GM12801 (cell line): ENCODE measurements around the gene PARN.

ENCODE experiments used
- TF ChIP-seq, protein P1 (sequence below): IDR thresholded peaks from one replicate; pipeline ENCODE4 v1.5.1; 2011; ENCODE audit warnings: control low read depth; ENCODE audit not compliant: insufficient read length; ENCODE audit errors: extremely low read depth

Gene PARN

DNA sequence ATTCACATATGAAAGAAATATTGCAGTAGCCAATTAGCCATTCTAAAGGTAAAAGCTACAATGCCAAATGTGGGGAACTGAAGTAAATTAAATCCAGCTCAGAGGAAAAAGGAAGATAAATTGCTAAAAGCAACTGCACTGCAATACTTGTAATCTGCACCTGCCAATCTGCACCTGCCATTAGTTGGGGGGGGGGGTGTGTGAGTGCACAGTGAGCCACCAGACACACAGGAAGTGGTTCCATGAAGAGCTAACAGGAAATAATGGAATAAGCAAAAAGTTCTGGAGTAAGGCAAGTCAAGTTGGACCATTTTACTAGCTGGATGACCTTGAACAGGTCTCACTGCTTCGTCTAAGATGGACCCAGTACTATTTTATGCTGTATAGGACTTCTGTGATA, 191.8 kb downstream of the PARN start:
- TF ChIP-seq, protein P1, sequence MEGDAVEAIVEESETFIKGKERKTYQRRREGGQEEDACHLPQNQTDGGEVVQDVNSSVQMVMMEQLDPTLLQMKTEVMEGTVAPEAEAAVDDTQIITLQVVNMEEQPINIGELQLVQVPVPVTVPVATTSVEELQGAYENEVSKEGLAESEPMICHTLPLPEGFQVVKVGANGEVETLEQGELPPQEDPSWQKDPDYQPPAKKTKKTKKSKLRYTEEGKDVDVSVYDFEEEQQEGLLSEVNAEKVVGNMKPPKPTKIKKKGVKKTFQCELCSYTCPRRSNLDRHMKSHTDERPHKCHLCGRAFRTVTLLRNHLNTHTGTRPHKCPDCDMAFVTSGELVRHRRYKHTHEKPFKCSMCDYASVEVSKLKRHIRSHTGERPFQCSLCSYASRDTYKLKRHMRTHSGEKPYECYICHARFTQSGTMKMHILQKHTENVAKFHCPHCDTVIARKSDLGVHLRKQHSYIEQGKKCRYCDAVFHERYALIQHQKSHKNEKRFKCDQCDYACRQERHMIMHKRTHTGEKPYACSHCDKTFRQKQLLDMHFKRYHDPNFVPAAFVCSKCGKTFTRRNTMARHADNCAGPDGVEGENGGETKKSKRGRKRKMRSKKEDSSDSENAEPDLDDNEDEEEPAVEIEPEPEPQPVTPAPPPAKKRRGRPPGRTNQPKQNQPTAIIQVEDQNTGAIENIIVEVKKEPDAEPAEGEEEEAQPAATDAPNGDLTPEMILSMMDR: no peak

GRCh38 chr16:14437426-14437825, 192.6 kb downstream of the PARN start:
- TF ChIP-seq, protein P1: no peak

DNA sequence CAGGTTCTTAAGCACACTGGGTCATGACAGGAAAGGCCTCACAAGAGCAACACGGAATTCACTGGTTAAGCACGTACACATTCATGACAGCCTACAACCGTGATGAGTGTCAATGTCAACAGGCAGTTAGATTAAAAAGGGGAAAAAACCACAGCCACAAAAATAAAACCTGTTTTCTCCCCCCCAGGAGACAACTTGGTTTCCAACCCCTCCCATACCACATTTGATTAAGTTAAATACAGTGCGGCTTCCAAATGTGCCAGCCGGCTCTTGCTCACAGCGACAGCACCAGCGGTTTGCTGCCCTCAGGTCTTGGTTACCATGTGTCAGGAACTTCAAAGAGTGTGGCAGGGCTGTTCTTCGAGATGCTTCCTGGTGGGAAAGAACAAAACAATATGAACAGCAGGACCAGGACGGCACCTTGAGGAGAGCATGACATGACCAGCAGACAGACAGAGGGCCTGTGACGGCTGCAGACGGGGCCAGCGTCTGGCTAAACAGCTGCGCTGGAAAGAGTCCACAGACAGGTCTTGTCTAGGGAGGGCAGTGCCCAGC, 193.6 kb downstream of the PARN start:
- TF ChIP-seq, protein P1: no peak

GRCh38 chr16:14434860-14435259, 195.2 kb downstream of the PARN start:
- TF ChIP-seq, protein P1: no peak

DNA sequence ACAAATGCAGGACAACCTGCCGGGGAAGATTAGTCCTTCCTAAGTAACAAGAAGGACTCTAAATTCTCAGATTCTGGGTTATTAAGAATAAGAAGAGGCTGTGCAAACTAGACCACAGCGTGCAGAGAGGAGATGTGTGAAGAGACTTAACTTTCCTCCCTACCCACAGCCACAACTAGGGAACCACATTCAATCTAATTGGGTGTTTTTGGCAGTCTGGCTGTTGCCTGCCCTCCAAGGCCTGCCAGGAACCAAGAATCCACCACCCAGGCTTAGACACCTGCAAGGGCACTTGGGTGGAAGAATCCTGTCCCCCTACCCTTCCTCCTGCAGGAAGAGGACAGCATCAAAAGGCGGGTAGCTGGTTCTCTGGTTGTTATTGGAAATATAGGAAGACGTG, 202.0 kb downstream of the PARN start:
- TF ChIP-seq, protein P1: no peak

GRCh38 chr16:14427371-14427948, 202.6 kb downstream of the PARN start:
- TF ChIP-seq, protein P1: no peak

- TF ChIP-seq, protein P1: no peak
Observed at GRCh38 chr16:14424595-14424994, 205.5 kb downstream of the PARN start.
